Fibroblast of pulmonary artery (primary cell): ENCODE results near the gene WFDC5.
A peak's percentile ranks its signal among the peaks of the same experiment; 100 is the strongest.

ENCODE experiments used
- DNase-seq: peaks from one replicate; pipeline ENCODE4 v3.0.0-alpha.2; 2010; ENCODE audit warnings: low read depth
- H3K4me3 ChIP-seq: replicated peaks from 2 replicates; pipeline ENCODE4 v1.5.1; 2011; ENCODE audit warnings: low read depth, mild to moderate bottlenecking, control low read depth, low read length, moderate library complexity
- CTCF ChIP-seq: IDR thresholded peaks from 2 replicates; pipeline ENCODE4 v1.5.1; 2011; ENCODE audit warnings: mild to moderate bottlenecking, control low read depth, low read length, inconsistent platforms; ENCODE audit errors: missing control alignments

Gene WFDC5

DNA sequence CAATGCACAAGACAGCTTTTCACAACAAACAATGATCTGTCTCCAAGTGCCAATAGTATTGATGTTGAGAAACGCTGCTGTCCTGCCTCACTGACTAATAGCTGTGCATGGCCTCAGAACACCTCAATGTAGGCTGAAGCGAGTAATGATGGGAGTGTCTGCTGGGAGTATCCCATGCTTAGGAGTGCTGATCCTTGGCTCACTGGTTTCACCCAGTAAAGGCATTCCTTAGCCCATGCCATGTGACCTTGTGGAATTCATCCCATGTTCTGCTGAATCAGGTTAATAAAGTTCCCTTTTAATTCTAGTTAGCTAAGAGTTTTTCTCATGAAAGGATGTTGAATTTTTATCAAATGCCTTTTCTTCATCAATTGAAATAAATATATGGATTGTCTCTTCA lies 13.1 kb upstream of the WFDC5 start:
- no peak for DNase-seq
- no peak for TF ChIP-seq CTCF
- no peak overlapping the region for H3K4me3 ChIP-seq

DNA sequence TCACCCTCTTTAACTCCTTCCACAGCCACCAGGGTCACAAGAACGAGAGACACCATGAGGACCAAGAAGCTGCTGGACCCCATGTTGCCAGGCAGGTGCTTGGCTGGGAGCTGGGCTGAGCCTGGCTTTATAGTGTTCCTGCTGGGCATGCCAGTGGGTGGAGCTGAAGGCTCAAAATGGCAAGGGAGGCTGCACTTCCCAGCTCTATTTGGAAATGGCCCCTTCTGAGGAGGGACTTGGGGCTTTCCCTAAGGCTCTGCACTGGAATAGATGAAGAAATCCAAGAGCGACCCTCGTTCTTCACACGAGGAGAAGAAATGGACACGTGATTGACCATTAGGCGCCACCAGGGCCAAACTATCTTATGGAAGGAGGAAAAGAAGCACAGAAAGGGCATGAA lies 9.4 kb upstream of the WFDC5 start, which contains the start of gene WFDC12:
Gene WFDC12 (minus strand): TSS at position 101 of the 400 bp plus-strand sequence. CDS start 18 bp downstream, at position 83.
- no peak for TF ChIP-seq CTCF
- H3K4me3 ChIP-seq, result no peak within 1 kb of the TSS
- DNase-seq, result no peak

DNA sequence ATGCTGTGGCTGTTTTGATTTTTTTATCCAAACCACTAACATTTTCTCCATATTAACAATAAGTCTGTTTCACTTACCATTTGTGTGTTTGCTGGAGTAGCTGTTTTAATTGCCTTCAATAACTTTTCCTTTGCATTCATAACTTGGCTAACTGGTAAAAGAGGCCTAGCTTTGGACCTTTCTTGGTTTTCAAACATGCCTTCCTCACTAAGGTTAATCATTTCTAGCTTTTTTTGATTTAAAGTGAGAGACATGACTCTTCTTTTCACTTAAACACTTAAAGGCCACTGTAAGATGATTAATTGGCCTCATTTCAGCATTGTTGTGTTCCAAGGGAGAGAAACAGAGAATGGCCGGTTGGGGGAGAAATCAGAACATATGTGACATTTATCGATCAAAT lies 6.4 kb upstream of the WFDC5 start:
- no peak overlapping the region for H3K4me3 ChIP-seq
- TF ChIP-seq CTCF, result no peak
- DNase-seq, result no peak

DNA sequence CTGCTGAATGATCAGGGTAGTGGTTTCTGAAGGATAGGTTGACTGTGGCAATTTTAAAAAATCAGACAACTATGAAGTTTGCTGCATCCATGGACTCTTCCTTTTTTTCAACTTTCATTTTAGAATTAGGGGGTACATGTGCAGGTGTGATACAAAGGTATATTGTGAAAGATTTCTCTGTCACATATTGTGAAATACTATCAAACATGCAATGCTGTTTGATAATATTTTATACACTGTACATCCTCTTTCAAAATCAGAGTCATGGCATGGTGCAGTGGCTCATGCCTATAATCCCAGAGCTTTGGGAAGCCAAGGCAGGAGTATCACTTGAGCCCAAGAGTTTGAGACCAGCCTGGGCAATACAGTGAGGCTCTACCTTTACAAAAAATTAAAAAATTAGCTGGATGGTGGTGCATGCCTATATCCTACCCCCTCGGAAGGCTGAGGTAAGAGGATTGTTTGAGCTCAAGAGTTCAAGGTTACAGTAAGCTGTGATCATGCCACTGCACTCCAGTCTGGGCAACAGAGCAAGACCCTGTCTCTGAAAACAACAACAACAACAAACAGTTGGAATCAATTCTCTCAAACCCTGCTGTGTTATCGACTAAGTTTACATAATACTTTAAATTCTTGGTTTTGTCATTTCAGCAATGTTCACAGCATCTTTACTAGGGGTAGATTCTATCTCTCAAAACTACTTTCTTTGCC lies 4.7 kb upstream of the WFDC5 start:
- H3K4me3 ChIP-seq, result no peak overlapping the region
- DNase-seq, result no peak
- no peak for TF ChIP-seq CTCF

DNA sequence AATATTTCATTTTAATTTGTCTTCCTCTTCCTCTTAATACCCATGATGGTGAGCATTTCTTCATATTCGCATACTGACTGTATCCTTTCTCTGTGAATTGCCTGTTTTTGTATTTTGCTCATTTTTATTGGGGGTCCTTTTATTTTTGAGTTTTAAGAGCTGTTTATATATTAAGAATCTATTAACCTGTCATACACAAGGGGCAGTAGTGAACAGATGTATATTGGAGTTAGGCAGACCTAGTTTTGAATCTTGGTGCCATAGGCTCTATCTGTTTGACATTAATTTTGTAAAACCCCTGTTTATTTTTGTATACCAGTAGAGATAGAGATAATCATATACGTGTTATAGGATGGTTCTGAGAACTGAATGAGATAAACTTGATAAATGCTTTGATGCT lies 3.1 kb upstream of the WFDC5 start:
- TF ChIP-seq CTCF, result peak; percentile 16
- H3K4me3 ChIP-seq, result no peak overlapping the region

DNA sequence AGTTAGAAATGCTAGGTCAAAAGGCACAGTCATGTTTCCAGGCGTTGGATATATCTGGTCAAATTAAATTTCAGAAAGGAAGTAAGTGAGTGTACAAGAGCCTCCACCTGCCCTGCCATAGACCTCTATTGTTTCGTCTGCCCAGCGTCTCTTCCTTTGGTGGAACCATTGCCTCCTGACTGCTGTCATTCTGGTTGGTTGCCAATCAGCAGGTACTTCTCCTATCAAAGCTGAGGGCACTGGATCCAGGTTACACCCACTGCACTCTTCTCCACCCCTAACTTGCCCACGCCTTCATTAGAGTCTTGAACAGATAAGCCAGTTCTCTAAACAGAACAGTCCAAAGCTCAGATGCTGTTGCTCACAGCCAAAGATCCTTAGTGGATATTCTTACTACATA lies 2.6 kb upstream of the WFDC5 start:
- TF ChIP-seq CTCF, result no peak
- no peak overlapping the region for H3K4me3 ChIP-seq
- DNase-seq, result no peak

More for the DNA sequence above, 3.1 kb upstream of the WFDC5 start:
- no peak for DNase-seq

GRCh38 chr20:45115829-45116228 lies 855 bp upstream of the WFDC5 start:
- no peak overlapping the region for H3K4me3 ChIP-seq
- no peak for TF ChIP-seq CTCF
- DNase-seq, result no peak
